ENCODE results near the gene SLC7A1.

DNA sequence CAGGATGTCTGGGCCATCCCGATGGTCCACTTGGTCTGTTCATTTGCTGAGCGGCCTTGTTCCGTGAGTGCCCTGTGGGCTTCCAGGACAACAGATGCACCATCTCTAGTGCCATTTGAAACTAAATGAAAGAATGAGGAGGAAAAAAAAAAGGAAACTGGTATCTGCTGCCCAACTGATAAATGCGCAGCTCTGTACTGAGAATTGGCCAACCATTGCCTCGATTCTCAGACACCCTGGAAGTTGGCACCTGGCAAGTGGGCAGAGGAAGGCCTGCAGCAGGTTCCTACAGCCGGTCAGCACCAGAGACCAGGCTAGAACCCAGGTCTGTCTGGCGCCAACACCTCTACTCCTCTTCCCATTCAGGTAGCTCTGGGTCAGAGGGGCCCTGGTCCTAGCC lies 18.9 kb downstream of the SLC7A1 start:
- TF ChIP-seq POLR2AphosphoS5 (IDR thresholded peaks at IDR 0.05), result no peak
- TF ChIP-seq, protein P1, sequence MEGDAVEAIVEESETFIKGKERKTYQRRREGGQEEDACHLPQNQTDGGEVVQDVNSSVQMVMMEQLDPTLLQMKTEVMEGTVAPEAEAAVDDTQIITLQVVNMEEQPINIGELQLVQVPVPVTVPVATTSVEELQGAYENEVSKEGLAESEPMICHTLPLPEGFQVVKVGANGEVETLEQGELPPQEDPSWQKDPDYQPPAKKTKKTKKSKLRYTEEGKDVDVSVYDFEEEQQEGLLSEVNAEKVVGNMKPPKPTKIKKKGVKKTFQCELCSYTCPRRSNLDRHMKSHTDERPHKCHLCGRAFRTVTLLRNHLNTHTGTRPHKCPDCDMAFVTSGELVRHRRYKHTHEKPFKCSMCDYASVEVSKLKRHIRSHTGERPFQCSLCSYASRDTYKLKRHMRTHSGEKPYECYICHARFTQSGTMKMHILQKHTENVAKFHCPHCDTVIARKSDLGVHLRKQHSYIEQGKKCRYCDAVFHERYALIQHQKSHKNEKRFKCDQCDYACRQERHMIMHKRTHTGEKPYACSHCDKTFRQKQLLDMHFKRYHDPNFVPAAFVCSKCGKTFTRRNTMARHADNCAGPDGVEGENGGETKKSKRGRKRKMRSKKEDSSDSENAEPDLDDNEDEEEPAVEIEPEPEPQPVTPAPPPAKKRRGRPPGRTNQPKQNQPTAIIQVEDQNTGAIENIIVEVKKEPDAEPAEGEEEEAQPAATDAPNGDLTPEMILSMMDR (IDR thresholded peaks at IDR 0.05), result no peak
- no peak for TF ChIP-seq POLR2A (IDR thresholded peaks at IDR 0.05)

Data from upper lobe of left lung (tissue), 4 donors.